Ovary (tissue), 9 donors: ENCODE results near the gene GALR2. TPM values are rescaled to one million over a fixed set of nuclear protein-coding genes. Genes with fewer than 3 reads are reported as not detected.

Experiments used
- DNase-seq, 5 donors: peaks; one replicate each; pipeline ENCODE4 v3.0.0-alpha.2; 2019 to 2020
- H3K27ac ChIP-seq, 2 donors: fragments of 200-600 bp; one replicate each; pipeline versions ENCODE4 v1.5.1 to v1.8.0; 2019 to 2022
- H3K27me3 ChIP-seq: fragments of 200-600 bp; one replicate; pipeline ENCODE4 v1.8.0; 2022
- H3K36me3 ChIP-seq: fragments of 200-600 bp; sonication (generic); one replicate; pipeline ENCODE4 v1.5.1; 2019
- H3K4me1 ChIP-seq: one replicate; pipeline ENCODE4 v1.8.1; 2013; ENCODE audit warnings: mild to moderate bottlenecking, moderate library complexity; ENCODE audit not compliant: insufficient read depth
- H3K4me3 ChIP-seq: fragments of 200-600 bp; sonication (generic); one replicate; pipeline ENCODE4 v1.5.1; 2017
- H3K9me3 ChIP-seq, 2 donors: fragments of 200-600 bp in 1 of 2; sonication (generic) in 1 of 2; one replicate each; pipeline versions ENCODE4 v1.5.1 to v1.8.1; 2013 to 2019; ENCODE audit warnings: mild to moderate bottlenecking in 1 of 2, moderate library complexity in 1 of 2
- CTCF ChIP-seq, 3 donors: fragments of 450-650 bp in 2 of 3; fragments of 200-600 bp in 1 of 3; IDR thresholded peaks; one replicate each; pipeline versions ENCODE4 v1.5.1 to v1.8.0; 2016 to 2022; ENCODE audit warnings: antibody characterized with exemption in 3 of 3, mild to moderate bottlenecking in 1 of 3
- EP300 ChIP-seq: sonication (generic); formaldehyde crosslinking; IDR thresholded peaks from one replicate; pipeline ENCODE4 v1.6.1; 2017; ENCODE audit warnings: antibody characterized with exemption
- POLR2A ChIP-seq: fragments of 450-650 bp; IDR thresholded peaks from one replicate; pipeline ENCODE4 v1.6.1; 2017; ENCODE audit warnings: antibody characterized with exemption, mild to moderate bottlenecking, moderate library complexity
- WGBS, 3 donors: extraction: QIAGEN DNeasy Blood & Tissue Kit in 1 of 3; methylation state at CpG; one replicate each; pipeline versions ENCODE4 v1.1.5 to v1.1.7; 2013 to 2017; 5-methylcytosine and 5-hydroxymethylcytosine counted together
- intact Hi-C, 4 donors: fragments of 100-400 bp; cut with DNase I; formaldehyde crosslinking; loops; one replicate each; pipeline versions ENCODE4 v1.11.0 to v1.15.1; 2022 to 2023
- polyA plus RNA-seq, 2 donors: library from polyadenylated mRNA; stranded (reverse); fragments of 200-250 nt in 1 of 2; fragments of 350-450 nt in 1 of 2; fragmentation: Illumina TruSeq in 1 of 2; extraction: RNeasy Lipid Tissue Mini Kit (QIAGEN cat#74804) in 1 of 2; gene quantifications; one replicate each; pipeline ENCODE4 v1.2.3, GENCODE V29; 2013 to 2014
- total RNA-seq, 7 donors: library from RNA; depleted of rRNA in 2 of 7; stranded (reverse); fragments of >200 nt in 2 of 7; fragmentation: NEBNext Ultra II Directional in 3 of 7; extraction: Animal tissue kit (Norgen Biotek cat#: 25700) in 3 of 7; gene quantifications; one replicate each; pipeline versions ENCODE4 v1.1.0 to v1.2.4, GENCODE V29; 2016 to 2023
- donor health status: DM: no; HTN: no; CAD: no; lungs with moderate emphysema.
- donor health status: DM: no; HTN: no; CAD: no.
- donor health status: Bipolar disorder and iron deficiency.
- donor health status: DM: yes; HTN: yes; CAD: no.
- donor health status: DM: no; HTN: no; CAD: no.
- donor health status: DM: yes; HTN: yes; CAD: no.

Gene GALR2
- total and polyA plus RNA-seq, 9 donors = 0.34 TPM; not detected in 8

- DNase-seq = peak in 2 of 5 donors; percentile 45 to 48
- peak overlapping the region; percentile 19 for H3K4me3 ChIP-seq
- H3K27ac ChIP-seq = no peak overlapping the region
- 37 to 59% (median 47%) methylated on average over 22 to 42 of the region's 42 CpGs for WGBS, 3 donors
- intact Hi-C loops = loop anchor here (1.0 to 10.0 kb wide), 8 partner anchors 60 to 175 kb away; no protein-coding TSS in a partner anchor
- H3K36me3 ChIP-seq = no peaks in the 10 kb centered on the region
- TF ChIP-seq CTCF (IDR thresholded peaks at IDR 0.05) (no peak), EP300 (no peak), POLR2A (no peak)
- H3K4me1 ChIP-seq = peaks cover 2% of the 10 kb centered on the region
- H3K27me3 ChIP-seq = no peaks in the 10 kb centered on the region
- no peaks in the 10 kb centered on the region for H3K9me3 ChIP-seq
These were observed 47.4 kb downstream of the GALR2 start for GRCh38 chr17:76121932-76122430.

GRCh38 chr17:76122431-76123190 lies 48.0 kb downstream of the GALR2 start:
- H3K4me3 ChIP-seq = no peak overlapping the region
- no peaks in the 10 kb centered on the region for H3K36me3 ChIP-seq
- WGBS, 3 donors = 89 to 93% (median 91%) methylated on average over 24 of the region's 24 CpGs
- no peaks in the 10 kb centered on the region for H3K9me3 ChIP-seq
- no peak for TF ChIP-seq POLR2A
- TF ChIP-seq EP300 = no peak
- TF ChIP-seq CTCF (IDR thresholded peaks at IDR 0.05) = no peak
- no peak overlapping the region for H3K27ac ChIP-seq
- DNase-seq = no peak
- H3K27me3 ChIP-seq = no peaks in the 10 kb centered on the region
- peaks cover 2% of the 10 kb centered on the region for H3K4me1 ChIP-seq
- intact Hi-C loops = loop anchor here (2.0 to 10.0 kb wide), 6 partner anchors 60 to 175 kb away; no protein-coding TSS in a partner anchor

GRCh38 chr17:76123191-76123499 lies 48.6 kb downstream of the GALR2 start:
- peaks cover 2% of the 10 kb centered on the region for H3K4me1 ChIP-seq
- intact Hi-C loops = loop anchor here (2.0 to 10.0 kb wide), 6 partner anchors 59 to 174 kb away; no protein-coding TSS in a partner anchor

More at GRCh38 chr17:76123191-76123499, 48.6 kb downstream of the GALR2 start:
- 75 to 79% (median 77%) methylated on average over 5 of the region's 5 CpGs for WGBS, 3 donors
- H3K9me3 ChIP-seq = no peaks in the 10 kb centered on the region
- H3K27ac ChIP-seq = no peak overlapping the region
- DNase-seq = no peak
- H3K4me3 ChIP-seq = no peak overlapping the region
- H3K27me3 ChIP-seq = no peaks in the 10 kb centered on the region
- TF ChIP-seq CTCF (IDR thresholded peaks at IDR 0.05) (no peak), POLR2A (no peak), EP300 (no peak)
- no peaks in the 10 kb centered on the region for H3K36me3 ChIP-seq
